ENCODE results near the gene MAGEF1. TPM values are rescaled to one million over a fixed set of nuclear protein-coding genes. Genes with fewer than 3 reads are reported as not detected.

The MAGEF1 gene
- total RNA-seq, 2 experiments from 2014 or later: 4.9 to 6.0 TPM

DNA sequence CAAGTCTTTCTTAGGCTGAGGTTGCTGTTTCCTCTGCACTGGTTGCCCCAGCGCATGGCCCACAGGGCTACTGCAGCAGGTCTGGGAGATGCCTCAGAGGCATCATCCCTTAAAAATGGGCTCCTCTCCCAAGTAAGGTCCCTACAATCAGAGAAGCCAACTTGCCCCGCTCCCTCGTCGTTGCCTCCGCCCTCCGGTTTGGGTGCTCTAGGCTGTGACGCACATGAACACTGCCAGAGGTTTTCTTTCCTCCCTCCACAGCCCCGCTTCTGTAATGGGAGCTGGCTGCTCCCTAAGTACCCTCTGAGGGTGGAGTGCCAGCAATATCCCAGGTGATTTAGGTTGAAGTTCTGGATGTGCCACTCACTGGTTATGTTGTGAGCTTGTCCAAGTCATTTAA lies 14.0 kb downstream of the MAGEF1 start:
- no peaks in the 10 kb centered on the region for H3K4me1 Mint-ChIP-seq
- ATAC-seq (ENCODE audit: low read depth) (no peak), DNase-seq (no peak)
- H3K27me3 Mint-ChIP-seq: peaks cover 8% of the 10 kb centered on the region
- no peak overlapping the region for H3K4me3 Mint-ChIP-seq
- H3K9me3 Mint-ChIP-seq: no peaks in the 10 kb centered on the region
- H3K27ac Mint-ChIP-seq: no peak overlapping the region
- POLR2A ChIA-PET: no interaction called here
- H3K36me3 Mint-ChIP-seq: no peaks in the 10 kb centered on the region

DNA sequence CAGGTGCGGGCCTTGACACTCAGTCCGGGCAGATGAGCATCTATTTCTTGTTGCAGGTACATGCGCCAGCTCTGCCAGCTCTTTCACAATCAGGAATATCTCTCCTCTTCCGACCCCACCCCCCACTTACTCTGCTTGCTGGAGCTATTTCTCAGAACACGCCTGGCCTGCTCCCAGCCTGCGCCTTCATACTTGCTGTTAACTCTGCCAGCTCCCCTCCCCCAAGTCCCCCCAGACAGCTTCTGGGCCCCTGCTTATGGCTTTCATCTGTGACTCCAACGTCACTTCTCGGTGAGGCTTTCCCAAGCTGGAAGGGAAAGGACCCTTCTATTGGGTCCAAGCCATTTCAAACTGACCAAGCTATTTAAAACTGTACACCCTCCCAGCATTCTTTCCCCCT lies 15.2 kb downstream of the MAGEF1 start:
- H3K36me3 Mint-ChIP-seq: no peaks in the 10 kb centered on the region
- no peak for DNase-seq
- no peak for ATAC-seq (ENCODE audit: low read depth)
- H3K9me3 Mint-ChIP-seq: no peaks in the 10 kb centered on the region
- no peak overlapping the region for H3K27ac Mint-ChIP-seq
- no peak overlapping the region for H3K4me3 Mint-ChIP-seq
- peaks cover 8% of the 10 kb centered on the region for H3K27me3 Mint-ChIP-seq
- H3K4me1 Mint-ChIP-seq: no peaks in the 10 kb centered on the region
- POLR2A ChIA-PET: no interaction called here

DNA sequence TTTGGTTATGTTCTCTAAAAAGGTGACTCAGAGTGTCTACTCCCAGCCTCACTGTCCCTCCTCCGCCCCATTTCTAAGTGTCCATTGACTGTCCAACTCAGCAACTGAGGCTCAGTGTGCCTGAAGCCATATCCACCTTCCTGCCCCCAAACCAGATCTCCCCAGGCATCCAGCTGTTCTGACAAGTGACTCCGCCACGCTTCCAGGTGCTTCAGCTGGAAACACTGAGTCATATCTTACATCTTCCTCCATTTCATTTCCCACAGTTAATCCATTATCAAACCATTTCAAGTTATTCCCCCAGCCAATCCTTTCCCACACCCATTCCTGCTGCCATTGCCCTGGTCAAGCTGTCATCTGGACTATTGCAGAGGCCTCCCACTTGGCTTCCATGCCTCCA lies 17.1 kb downstream of the MAGEF1 start:
- Mint-ChIP-seq H3K36me3 (no peaks in the 10 kb centered on the region), H3K27me3 (peaks cover 11% of the 10 kb centered on the region), H3K4me3 (no peak overlapping the region), H3K4me1 (no peaks in the 10 kb centered on the region), H3K9me3 (no peaks in the 10 kb centered on the region), H3K27ac (no peak overlapping the region)
- no peak for ATAC-seq (ENCODE audit: low read depth)
- POLR2A ChIA-PET: no interaction called here
- DNase-seq: no peak

DNA sequence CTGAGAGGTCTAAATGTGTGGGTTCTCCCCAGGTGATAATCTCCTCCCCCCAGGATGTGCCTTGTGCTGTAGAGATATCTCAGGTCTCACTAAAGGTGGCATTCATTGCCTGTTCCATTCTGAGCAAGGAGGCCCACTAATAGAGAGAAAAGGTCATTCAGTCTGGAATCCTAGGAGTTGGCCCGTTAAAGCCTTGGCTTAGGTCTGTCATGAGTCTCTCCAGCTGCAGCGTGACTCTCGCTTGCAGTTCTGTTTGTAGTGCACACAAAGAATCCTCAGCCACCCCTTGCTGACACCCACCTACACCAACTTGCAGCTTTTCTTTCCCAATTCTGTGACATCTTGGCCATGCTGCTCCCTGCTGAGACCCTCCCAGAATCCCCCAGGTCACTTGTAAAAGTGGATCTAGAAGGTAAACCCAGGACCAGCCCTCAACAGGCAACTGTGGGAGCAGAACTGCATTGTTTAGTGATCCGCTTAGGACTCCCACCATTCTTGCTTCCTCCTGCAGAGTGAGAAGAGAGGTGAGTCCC lies 17.7 kb downstream of the MAGEF1 start:
- Mint-ChIP-seq H3K9me3 (no peaks in the 10 kb centered on the region), H3K4me3 (no peak overlapping the region), H3K36me3 (no peaks in the 10 kb centered on the region), H3K27ac (no peak overlapping the region), H3K27me3 (peaks cover 11% of the 10 kb centered on the region), H3K4me1 (no peaks in the 10 kb centered on the region)
- POLR2A ChIA-PET: no interaction called here
- ATAC-seq (ENCODE audit: low read depth) (no peak), DNase-seq (no peak)

DNA sequence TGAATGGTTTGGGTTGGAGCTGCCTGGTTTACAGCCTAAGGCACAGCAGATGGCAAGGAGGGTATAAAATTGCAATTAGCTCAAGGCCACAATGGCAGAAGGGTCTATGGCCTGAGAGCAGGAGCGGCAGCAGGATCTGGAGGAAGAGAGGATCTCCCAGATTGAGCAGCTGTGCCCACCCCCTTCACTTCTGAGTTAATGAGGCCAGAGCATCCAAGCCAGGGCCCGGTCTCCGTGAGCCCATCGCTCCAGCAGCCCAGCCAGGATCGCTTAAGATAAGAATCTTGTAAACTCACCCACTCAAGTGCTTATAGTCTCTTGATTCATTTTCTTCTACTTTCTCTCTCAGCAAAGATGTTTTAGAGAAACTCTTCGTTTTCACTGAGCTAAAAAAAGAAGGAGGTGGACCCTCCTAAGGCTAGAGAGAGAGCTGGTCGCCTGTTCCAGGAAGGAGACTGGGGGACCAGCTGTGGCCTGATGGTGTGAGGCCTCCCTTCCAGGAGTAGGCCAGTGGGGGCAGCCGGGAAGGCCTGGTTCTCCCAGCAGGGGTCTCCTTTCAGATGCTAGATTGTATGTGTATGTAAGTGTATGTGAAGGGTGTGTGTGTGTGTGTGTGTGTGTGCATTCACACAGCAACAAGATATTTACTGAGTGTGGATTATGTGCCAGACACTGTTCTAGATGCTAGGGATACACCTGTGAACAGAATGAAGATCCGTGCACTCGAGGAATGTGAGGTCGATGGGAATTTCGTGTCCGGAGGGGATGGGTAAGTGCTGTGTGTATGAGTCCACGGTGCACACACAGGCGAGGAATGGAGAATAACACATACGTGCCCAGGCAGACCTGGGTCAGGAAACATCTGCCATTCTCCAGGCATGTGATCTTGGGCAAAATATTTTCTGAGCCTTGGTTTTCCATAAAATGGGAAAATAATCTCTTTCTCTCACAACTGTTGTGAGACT lies 18.6 kb downstream of the MAGEF1 start:
- peaks cover 15% of the 10 kb centered on the region for H3K27me3 Mint-ChIP-seq
- no peak for ATAC-seq (ENCODE audit: low read depth)
- no peaks in the 10 kb centered on the region for H3K36me3 Mint-ChIP-seq

DNA sequence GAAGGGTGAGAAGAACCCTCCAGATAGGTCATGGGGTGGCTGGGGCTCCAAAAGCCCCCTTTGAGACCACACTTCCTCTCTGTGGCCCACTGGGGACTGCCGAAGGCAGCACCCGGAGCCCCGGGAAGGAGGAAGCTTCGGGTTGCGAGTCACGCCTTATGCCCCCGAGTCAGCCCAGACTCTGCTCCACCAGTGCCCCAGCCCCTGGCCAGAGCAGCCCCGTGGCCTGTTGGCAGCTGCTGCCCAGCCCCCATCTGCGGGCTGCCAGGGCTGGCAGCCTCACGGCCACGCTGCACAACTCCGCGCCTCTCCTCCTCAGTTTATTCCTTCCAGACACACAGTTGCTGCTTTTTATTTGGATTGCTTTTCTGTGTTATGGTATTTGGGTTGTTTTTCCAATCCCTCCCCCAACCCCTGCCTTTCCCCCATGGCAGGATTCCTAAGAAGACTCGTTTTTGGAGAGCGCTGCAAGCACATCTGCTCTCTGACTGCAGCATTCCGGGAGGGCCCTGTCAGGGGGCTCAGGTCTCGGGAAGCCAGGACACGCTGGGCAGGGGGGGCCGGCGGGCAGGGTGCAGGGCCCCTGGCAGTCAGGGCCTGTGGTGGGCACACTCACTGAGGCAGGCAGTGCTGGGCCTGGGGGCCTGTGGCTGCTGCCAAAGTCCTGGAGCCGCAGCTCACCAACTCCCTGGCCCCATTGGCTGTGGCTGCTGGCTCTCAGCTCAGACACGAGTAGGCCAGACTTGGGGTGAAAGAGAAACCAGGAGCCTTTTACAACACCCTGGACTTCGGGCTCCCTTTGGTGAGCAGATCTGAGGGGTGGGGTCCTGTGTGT lies 20.2 kb downstream of the MAGEF1 start:
- H3K4me3 Mint-ChIP-seq: no peak overlapping the region
- H3K36me3 Mint-ChIP-seq: no peaks in the 10 kb centered on the region
- no peak overlapping the region for H3K27ac Mint-ChIP-seq
- H3K9me3 Mint-ChIP-seq: no peaks in the 10 kb centered on the region
- POLR2A ChIA-PET: no interaction called here
- H3K4me1 Mint-ChIP-seq: peaks cover 3% of the 10 kb centered on the region
- no peak for DNase-seq
- ATAC-seq (ENCODE audit: low read depth): no peak
- H3K27me3 Mint-ChIP-seq: peaks cover 14% of the 10 kb centered on the region

More for the DNA sequence above, 18.6 kb downstream of the MAGEF1 start:
- POLR2A ChIA-PET: no interaction called here
- Mint-ChIP-seq H3K4me3 (no peak overlapping the region), H3K27ac (no peak overlapping the region), H3K9me3 (no peaks in the 10 kb centered on the region), H3K4me1 (no peaks in the 10 kb centered on the region)
- DNase-seq: no peak

DNA sequence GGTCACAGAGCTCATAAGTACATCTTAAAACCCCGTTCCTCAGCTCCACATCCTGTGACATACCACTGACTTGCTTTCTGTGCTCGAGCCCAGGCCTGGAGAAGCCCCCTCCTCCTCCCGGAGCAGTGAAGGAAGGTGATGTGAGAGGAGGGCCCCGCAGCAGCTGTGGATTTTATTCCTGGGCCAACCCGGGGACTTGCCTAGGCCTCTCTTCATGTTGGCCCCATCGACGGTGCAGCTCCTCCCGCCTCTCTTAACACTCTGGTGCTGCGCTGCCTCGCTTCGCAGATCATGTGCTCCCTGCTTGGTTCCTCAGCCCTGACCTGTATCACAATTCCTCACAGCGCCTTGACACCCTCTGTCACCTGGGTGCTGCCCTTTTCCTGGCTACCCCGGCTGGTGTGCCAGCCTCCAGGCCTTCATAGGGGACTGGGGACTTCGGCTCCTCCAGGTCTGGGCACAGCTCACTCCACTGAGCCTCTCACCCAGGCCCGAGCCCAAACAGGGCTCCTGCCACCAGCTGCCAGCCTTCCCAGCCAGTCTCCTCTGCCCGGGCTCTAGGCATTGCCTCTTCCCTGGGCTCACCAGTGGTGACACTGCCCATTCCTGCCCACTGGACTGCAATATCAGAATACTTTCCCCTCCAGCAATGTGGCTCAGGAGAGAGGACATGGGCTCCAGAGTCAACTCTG lies 21.5 kb downstream of the MAGEF1 start:
- peaks cover 8% of the 10 kb centered on the region for H3K27me3 Mint-ChIP-seq
- POLR2A ChIA-PET: no interaction called here
- DNase-seq (no peak), ATAC-seq (ENCODE audit: low read depth) (no peak)
- H3K4me1 Mint-ChIP-seq: peaks cover 3% of the 10 kb centered on the region
- no peak overlapping the region for H3K4me3 Mint-ChIP-seq
- H3K36me3 Mint-ChIP-seq: no peaks in the 10 kb centered on the region
- H3K27ac Mint-ChIP-seq: no peak overlapping the region
- no peaks in the 10 kb centered on the region for H3K9me3 Mint-ChIP-seq

DNA sequence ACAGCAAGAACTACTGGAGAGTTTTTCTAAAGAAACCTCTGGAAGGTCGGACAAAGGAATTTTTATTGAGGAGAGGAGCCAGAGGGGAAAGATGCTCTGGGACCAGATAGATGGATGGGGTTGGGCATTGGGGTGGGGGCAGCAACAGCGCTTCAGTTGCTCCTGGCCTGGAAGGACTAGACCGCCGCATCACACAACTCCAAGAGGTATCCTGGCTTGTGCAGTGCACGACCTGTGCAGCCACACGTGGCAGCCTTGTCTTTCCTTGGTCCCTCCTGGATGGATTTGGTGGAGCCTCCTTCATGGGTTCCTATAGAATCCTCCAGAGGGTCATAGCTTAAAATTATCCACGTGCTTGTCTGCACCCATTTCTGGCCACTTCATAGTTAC lies 23.0 kb downstream of the MAGEF1 start:
- Mint-ChIP-seq H3K36me3 (no peaks in the 10 kb centered on the region), H3K4me1 (peaks cover 3% of the 10 kb centered on the region), H3K9me3 (no peaks in the 10 kb centered on the region), H3K27ac (no peak overlapping the region), H3K27me3 (peaks cover 8% of the 10 kb centered on the region), H3K4me3 (no peak overlapping the region)
- POLR2A ChIA-PET: no interaction called here
- no peak for ATAC-seq (ENCODE audit: low read depth)
- no peak for DNase-seq

DNA sequence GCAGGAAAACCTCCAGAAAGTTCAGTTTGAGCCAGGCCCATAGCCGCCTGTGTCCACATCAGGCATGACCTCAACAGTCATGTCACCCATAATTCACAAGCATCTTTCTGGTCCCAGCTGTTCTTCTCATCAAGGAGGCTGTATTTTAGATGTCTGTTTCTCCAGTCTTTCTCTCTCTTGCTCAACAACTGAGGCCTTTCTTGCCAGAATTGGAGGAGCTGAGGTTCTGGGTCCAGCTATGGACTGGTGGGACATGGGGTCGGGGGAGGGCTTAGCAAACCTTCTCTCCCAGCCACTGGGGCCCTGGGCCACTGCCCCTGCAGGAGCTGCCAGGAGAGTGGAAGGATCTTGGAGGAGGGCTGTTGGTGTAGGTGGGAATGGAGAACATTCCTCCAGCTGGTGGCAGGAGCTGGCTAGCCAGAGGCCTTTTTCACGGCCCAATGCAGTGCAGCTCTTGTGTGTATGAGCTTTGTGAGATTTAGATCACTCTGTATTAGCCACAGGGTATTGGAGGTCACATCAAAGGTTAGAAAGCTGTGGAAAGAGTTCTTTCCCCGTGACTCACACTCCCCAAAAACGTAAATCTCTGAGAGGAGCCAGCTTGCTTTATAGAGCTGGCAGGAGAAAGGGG lies 23.5 kb downstream of the MAGEF1 start:
- ATAC-seq (ENCODE audit: low read depth) (no peak), DNase-seq (no peak)
- POLR2A ChIA-PET: no interaction called here
- H3K4me3 Mint-ChIP-seq: no peak overlapping the region
- peaks cover 8% of the 10 kb centered on the region for H3K27me3 Mint-ChIP-seq
- H3K4me1 Mint-ChIP-seq: peaks cover 3% of the 10 kb centered on the region
- no peaks in the 10 kb centered on the region for H3K9me3 Mint-ChIP-seq
- no peaks in the 10 kb centered on the region for H3K36me3 Mint-ChIP-seq
- H3K27ac Mint-ChIP-seq: no peak overlapping the region

DNA sequence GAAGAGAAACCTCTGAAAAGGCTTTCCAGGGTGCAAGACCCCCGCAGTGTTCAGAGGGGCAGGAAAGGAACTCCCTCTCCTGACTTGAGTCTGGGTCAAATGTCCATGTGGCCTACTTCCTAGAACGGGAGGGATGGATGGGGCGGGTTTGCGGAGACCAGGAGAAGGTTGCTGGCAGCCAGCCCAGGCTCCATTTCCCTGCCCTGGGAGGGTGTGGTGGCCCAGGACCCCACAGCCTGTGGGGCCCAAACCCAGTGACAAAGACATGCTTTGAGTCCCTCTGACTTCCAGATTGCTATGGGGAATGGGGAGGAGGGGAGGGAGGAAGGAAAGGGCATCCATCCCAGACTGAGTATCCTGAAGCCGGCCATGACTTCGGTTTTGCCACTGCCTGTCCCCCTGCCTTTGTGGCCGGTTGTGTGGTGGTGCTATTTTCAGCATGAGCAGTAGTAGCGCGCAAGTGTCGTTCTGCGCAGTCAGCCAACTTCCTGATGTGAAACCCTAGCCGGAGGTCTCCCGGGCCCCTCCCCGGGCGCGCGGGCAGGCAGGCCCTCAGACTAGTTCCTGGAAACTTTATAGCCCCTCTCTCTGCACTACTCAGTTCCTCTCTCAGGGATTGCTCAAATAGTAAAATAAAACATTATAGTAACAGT lies 24.4 kb downstream of the MAGEF1 start:
- Mint-ChIP-seq H3K27ac (no peak overlapping the region), H3K36me3 (no peaks in the 10 kb centered on the region), H3K9me3 (no peaks in the 10 kb centered on the region), H3K4me3 (no peak overlapping the region), H3K27me3 (peaks cover 8% of the 10 kb centered on the region), H3K4me1 (peaks cover 3% of the 10 kb centered on the region)
- POLR2A ChIA-PET: no interaction called here
- DNase-seq (no peak), ATAC-seq (ENCODE audit: low read depth) (no peak)

DNA sequence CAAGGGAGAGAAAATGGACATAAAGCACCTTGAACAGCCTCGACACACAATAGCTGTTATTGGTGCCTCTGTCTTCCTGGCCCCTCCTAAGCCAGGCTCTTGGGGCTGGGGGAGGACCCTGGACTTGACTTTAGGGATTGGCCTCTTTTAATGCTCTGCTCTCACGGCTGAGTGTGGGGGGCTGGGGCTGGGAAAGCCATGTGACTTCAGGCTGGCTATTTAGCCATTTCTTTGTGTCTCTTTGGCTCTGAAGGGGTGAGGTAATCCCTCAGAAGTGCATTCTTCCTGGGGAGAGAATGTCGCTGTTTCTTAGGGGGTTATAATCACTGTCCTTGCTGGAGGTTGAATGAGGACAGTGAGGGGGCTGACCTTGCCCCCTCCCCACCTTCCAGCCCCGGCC lies 26.2 kb downstream of the MAGEF1 start:
- Mint-ChIP-seq H3K9me3 (peaks cover 2% of the 10 kb centered on the region), H3K4me3 (no peak overlapping the region)
- POLR2A ChIA-PET: no interaction called here

DNA sequence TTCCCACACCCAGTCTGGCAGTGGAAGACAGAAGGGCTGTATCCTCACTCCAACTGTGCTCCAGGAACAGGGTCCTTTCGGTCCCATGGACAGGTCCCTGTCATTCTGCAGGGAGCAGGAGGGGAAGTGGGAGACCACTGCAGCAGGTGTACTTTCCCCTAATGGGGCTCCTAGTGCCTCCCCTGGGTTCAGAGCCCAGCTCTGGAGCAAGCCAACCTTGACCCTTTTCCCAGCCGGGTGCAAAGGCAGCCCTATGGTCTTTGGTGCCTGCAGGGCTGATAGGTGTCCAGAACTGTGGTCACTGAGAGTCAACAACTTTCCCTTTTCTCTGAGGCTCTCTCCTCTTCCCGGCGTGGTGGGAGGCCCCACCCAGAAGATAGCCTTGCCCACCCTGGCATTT lies 26.8 kb downstream of the MAGEF1 start:
- POLR2A ChIA-PET: no interaction called here
- ATAC-seq (ENCODE audit: low read depth) (no peak), DNase-seq (no peak)
- H3K27ac Mint-ChIP-seq: no peak overlapping the region
- peaks cover 2% of the 10 kb centered on the region for H3K9me3 Mint-ChIP-seq
- H3K27me3 Mint-ChIP-seq: peaks cover 8% of the 10 kb centered on the region
- H3K36me3 Mint-ChIP-seq: no peaks in the 10 kb centered on the region
- H3K4me3 Mint-ChIP-seq: no peak overlapping the region
- H3K4me1 Mint-ChIP-seq: peaks cover 3% of the 10 kb centered on the region

More for the DNA sequence above, 26.2 kb downstream of the MAGEF1 start:
- DNase-seq (no peak), ATAC-seq (ENCODE audit: low read depth) (no peak)
- Mint-ChIP-seq H3K4me1 (peaks cover 3% of the 10 kb centered on the region), H3K27ac (no peak overlapping the region), H3K36me3 (no peaks in the 10 kb centered on the region), H3K27me3 (peaks cover 8% of the 10 kb centered on the region)
